ENCODE results near the gene TTC39C.
"Not testable (repeated sequence)": the region's sequence is repeated elsewhere in the genome, so short reads cannot be mapped to it uniquely, and the experiment has no call there.

GRCh38 chr18:24059385-24059784, 44.8 kb downstream of the TTC39C start:
- TF ChIP-seq POLR2AphosphoS5, CTCF, POLR2A (IDR thresholded peaks at IDR 0.05): not testable (repeated sequence)

All from breast epithelium (tissue), 3 donors.